ENCODE data around the gene RNASEH2C.
"Not testable (repeated sequence)": the region's sequence is repeated elsewhere in the genome, so short reads cannot be mapped to it uniquely, and the experiment has no call there.

DNA sequence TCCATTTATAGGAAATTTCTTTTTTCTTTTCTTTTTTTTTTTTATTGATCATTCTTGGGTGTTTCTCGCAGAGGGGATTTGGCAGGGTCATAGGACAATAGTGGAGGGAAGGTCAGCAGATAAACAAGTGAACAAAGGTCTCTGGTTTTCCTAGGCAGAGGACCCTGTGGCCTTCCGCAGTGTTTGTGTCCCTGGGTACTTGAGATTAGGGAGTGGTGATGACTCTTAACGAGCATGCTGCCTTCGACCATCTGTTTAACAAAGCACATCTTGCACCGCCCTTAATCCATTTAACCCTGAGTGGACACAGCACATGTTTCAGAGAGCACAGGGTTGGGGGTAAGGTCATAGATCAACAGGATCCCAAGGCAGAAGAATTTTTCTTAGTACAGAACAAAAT is 41.6 kb upstream of the RNASEH2C start:
- TF ChIP-seq, protein P1, sequence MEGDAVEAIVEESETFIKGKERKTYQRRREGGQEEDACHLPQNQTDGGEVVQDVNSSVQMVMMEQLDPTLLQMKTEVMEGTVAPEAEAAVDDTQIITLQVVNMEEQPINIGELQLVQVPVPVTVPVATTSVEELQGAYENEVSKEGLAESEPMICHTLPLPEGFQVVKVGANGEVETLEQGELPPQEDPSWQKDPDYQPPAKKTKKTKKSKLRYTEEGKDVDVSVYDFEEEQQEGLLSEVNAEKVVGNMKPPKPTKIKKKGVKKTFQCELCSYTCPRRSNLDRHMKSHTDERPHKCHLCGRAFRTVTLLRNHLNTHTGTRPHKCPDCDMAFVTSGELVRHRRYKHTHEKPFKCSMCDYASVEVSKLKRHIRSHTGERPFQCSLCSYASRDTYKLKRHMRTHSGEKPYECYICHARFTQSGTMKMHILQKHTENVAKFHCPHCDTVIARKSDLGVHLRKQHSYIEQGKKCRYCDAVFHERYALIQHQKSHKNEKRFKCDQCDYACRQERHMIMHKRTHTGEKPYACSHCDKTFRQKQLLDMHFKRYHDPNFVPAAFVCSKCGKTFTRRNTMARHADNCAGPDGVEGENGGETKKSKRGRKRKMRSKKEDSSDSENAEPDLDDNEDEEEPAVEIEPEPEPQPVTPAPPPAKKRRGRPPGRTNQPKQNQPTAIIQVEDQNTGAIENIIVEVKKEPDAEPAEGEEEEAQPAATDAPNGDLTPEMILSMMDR (IDR thresholded peaks at IDR 0.05), result not testable (repeated sequence)
- TF ChIP-seq EP300, POLR2A, POLR2AphosphoS5 (IDR thresholded peaks at IDR 0.05): not testable (repeated sequence)

Data from suprapubic skin (tissue), 4 donors.